GM10847 (cell line): Measurements from ENCODE around the gene TBC1D12.

Source experiments
- POLR2A ChIP-seq: IDR thresholded peaks from 2 replicates; pipeline ENCODE4 v1.6.1; 2011; ENCODE audit not compliant: insufficient read length; ENCODE audit errors: extremely low read depth

TBC1D12 gene

DNA sequence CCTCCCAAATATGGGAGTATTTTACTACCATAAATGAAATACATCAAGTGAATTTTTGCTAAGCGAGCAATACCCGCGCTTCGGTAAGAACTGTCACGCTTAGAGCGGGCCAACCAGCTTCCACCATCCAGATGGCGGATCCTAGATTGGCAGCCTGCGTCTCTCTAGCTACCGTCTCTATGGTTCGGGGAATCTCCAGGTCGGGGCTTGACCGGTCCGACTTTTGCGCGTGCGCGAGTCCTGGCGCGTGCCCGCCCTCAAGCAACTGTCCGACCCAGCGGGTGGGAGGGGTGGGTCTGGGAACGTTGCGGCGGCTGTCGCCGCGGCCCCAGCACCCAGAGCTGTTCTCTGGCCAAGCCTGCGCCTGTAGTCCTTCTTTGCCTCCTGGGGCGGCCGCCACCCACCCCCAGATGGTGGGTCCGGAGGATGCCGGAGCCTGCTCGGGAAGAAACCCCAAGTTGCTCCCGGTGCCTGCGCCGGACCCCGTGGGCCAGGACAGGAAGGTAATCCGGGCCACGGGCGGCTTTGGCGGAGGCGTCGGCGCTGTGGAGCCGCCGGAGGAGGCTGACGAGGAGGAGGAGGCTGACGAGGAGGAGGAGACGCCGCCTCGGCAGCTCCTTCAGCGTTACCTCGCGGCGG lies at the start of gene TBC1D12:
Gene TBC1D12 (plus strand): TSS at position 338 of the 639 bp plus-strand sequence. CDS start 73 bp downstream, at position 411.
- TF ChIP-seq POLR2A: no peak

DNA sequence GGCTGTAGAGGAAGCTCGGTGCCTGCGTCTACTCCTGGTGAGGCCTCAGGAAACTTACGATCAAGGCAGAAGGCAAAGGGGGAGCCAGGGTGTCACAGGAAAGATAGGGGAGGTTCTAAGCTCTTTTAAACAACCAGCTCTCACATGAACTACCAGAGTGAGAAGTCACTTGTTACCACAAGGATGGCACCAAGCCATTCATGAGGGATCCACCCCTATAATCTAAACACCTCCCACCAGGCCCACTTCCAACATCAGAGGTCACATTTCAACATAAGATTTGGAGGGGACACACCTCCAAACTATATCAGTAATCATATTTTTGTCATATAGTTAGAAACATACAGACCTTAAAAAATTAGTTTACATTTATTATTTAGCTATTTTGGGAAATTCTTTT lies 49.0 kb upstream of the TBC1D12 start:
- no peak for TF ChIP-seq POLR2A

DNA sequence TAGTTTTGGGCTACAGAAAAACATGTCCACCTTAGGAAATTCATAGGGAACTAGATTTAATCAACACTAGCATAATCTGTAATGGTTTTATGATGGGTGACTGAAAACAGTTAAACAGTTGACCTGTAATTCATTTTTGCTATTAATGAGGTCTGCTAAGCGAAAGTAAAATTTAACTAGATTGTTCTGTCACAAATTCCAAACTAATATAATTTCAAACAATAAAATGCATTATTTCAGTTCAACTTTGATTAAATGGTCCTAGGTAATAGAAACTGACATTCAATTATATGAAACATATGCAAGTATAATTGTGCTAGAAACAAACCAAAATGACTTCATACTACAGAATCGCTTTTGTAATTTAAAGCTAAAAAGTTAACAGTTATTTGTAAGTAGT lies 46.5 kb upstream of the TBC1D12 start:
- TF ChIP-seq POLR2A: no peak

DNA sequence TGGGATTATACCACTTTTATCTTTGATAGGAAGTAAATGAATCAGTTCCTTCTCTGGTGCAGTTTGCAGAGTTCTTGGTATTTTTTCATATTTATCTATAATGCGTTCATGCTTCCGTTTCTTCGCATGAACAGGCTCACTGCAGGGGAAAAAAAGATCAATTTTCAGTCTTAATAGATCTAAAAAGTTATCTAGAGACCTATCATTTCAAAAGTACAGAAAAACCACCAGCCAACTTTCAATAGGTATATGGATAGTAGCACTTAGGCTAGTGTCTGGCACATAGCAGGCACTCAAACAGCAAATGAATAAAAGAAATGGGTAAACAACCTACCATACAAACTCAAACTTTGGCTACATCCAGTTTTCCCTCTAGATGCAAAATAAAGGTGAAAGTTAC lies 45.1 kb upstream of the TBC1D12 start:
- TF ChIP-seq POLR2A: no peak

DNA sequence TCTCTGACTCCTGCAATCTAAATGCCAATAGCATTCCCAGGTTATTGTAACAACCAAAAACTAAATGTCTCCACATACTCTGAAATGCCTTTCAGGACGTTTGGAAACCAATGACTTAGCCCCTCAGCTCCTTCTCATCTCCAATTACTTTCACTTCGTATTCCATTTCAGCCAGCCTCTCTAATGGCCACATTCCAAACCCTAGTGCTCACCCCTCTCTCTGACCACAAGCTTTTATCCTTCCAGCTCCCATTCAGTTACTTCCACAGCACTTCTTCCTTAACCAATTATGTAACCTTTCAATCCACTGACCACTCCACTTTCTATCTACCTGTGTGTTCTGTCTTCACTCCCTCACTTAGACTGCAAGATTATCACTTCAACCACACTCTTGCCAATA lies 43.9 kb upstream of the TBC1D12 start:
- TF ChIP-seq POLR2A: no peak

DNA sequence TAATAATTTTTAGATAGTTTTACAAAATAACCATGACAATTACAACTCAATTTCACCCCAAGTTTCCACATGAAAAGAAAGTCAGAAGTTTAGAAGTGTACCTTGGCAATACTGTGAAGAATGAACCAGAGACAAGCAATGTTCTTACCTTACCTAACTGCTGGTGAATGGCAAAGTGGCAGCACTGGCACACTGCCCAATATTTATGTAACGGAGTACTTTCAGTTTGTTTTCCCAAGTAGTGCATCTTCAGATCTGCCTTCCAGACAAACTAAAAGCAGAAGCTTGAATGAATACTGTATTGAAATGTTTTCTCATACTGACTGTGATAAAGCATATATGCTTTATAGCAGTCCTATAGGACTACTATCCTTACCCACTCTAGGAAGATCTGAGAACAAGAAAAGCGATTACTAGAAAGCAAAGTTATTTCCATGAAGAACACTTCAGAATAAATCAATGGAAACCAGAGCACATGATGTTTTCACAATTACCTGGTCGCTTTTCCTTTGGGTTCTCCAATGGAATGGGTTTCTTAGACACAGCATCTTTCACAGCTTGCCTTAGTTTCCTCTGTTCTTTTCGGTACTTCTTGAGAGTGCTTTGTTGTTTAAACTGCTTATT lies 41.1 kb upstream of the TBC1D12 start:
- TF ChIP-seq POLR2A: no peak

DNA sequence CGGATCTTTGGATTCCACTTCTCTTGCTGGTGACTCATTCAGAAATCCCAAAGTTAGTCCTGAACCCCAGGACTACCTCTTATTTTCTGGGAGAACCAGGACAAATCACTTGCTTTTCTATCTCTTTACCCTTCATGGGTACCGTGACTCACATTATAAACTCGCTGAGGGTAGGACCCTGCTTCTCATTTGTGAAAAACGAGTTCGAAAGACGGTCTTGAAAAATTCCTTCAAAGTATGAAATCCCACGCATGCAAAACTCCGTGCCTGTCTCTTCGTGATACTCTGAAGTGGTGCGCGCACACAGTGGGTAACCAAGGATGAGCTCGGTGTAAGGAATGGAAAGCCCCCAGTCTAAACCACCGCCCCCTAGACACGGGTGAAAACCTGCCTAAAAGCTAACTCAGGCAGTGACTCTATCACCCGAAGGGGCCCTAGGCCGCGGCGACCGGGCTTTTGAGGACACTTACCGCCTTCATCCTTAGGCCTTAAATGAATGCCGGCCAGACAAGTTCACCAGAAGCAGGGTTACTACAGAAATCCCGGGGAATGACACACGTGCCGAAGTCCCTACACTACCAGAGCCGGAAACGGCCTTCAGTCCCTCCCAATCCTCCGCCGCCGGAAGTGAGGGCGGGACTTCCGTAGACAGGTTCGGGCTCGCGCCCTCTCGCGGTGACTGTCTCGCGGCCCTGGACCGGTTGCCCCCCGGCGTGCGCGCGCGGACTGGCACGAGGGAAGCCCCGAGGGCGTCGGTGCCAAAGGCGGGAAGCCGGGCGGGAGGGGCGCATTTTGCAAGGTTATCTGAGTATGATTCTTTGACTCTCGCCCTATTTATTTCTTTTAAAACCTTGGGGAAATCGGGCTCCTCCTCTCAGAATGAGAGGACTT lies 39.7 kb upstream of the TBC1D12 start, which contains the start of gene NOC3L:
Gene NOC3L (minus strand): TSS at position 580 of the 891 bp plus-strand sequence. CDS start 101 bp downstream, at position 479.
- peak; percentile 71 for TF ChIP-seq POLR2A

DNA sequence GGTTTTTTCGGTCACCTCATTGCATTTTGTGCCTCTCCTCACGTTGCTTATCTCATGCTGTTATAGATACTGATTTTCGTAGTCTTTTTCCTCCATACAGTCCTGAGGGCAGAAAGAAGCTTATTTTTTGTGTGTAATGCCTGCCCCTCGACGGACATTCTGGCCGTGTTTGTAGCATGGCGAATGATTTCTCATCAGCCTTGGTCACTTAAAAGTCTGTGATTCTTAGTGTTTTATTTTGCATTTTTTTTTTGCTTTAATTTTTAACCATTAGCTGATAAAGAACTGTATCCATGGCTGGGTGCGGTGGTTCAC lies 39.1 kb upstream of the TBC1D12 start:
- TF ChIP-seq POLR2A: no peak

DNA sequence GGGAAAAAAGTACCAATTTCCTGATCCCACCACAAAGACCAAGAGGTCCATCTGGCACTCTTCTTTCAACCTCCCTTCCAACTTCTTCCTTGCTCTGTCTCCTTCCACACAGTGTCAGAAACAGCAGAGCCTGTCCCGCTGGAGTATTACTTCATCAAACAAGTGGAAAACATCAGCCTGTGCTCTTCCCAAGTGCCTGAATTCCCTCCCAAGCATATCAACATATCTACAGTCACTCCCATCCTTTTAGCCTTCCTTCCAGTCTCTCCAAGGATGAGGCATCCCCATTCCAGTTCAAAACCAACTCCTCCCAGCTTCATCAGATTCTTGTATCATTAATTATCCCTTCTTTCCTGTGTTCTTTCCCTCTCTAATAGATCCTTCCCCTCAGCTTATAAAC lies 37.9 kb upstream of the TBC1D12 start:
- no peak for TF ChIP-seq POLR2A

DNA sequence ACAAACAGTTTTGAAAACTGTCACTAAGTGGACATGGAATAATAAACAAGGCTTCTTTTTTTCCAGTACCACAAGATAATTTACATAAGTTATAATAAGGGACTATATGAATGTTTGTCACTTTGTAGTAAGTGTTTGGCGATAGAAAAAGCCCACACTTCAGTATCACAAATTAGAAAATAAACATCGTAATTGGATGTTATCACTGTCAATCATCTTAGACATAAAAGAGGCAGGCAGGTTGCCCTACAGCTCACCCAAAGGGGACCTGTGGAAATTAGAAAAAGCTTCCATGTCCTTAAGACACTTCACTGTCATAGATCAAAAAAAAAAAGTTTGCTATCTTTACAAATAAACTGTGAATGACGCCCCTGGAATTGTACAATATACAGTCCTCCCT lies 36.0 kb upstream of the TBC1D12 start:
- TF ChIP-seq POLR2A: no peak

DNA sequence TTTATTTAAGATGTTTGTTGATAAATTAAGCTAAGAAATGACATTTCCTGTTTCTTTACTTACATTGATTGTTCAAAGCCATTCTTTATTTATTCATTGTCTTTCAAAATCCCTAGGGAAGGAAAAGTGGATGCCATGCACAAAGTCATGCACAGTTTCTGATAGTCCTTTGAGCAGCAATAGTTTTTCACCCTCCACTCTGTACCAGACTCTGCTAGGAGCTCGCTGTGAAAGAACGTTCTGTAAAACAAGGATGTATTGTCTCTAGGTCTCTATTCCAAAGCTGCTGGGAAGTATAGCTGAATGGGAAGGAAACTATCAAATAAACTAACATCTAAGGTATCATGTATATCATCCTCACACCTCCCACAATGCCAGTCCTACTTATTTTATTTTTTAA lies 31.8 kb upstream of the TBC1D12 start:
- TF ChIP-seq POLR2A: no peak

DNA sequence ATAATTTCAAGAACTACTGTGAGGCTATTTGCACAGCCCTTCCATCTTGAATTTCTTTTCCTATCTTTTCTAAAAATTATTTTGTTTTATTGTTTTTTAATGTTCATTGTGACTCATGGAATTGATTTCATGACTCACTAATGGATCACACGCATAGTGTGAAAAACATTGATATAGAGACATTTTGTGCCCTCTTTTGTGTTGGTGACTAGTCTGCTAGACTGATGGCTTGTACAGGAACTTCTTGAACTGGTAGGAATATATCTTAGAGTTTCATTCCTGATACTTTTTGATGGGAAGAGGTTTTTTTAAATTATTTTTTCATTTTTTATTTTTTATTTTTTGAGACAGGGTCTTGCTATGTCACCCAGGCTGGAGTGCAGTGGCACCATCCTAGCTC lies 27.0 kb upstream of the TBC1D12 start:
- no peak for TF ChIP-seq POLR2A

DNA sequence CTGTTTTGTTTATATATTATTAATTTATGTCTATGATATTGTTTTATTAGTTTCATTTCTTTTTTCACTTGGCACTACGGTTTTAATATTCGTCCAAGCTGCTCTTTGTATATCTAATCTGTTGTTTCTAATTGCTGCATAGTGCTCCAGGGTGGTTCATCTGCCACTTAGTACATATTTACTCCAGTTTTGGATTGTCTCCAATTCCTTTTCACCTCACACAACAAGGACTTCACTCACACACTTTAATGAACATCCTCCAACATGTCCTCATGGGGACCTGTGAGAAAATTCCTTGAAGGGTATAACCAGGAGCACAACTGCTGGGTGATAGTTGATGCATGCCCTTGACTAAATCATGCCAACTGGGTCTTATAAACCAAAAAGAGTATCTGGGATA lies 25.5 kb upstream of the TBC1D12 start:
- no peak for TF ChIP-seq POLR2A

DNA sequence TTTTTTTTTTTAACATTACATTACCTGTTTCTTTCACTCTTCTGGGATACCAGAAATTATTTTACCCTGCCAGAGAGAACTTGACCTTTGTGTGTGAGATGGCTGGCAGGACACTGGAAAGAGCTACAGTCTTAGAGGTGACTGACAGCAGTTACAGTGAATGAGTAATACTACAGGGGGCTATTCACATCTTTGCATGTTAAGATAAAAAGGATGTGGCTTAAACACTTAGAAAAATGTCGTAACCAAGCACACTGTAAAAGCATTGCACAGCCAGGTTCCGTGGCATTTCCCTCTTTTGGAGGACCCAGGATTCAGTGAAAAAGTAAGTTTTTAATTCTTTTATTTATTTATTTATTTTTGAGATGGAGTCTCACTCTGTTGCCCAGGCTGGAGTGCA lies 18.8 kb upstream of the TBC1D12 start:
- no peak for TF ChIP-seq POLR2A

DNA sequence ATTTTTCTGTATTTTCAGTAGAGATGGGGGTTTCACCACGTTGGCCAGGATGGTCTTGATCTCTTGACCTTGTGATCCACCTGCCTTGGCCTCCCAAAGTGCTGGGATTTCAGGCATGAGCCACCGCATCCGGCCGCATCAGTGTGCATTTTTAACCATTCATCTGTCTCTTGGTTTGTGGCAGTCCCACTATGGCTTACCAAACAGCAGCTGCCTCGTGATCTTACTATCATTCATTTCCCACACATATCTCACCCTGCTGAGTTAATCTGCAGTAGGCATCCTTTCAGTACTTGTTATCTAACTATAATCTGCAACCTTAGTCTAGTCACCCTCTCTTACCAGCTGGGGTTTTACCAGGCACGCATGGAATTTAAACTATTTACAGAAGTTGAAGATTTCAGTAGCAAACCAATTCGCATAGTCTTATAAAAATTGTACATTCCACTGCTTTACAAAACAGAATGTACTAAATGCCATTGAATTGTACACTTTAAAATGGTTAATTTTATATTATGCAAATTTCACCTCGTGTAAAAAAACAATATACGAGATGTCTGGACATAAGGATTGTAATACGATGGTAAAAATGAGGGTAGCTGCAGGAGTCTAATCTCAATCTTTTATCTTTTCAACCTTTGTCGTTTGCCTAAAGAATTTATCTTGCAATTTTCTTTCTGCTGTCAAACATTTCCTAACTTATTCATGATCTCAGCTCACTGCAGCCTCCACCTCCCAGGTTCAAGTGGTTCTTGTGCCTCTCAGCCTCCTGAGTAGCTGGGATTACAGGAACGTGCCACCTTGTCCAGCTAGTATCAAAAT lies 4.6 kb upstream of the TBC1D12 start:
- TF ChIP-seq POLR2A: no peak
